ENCODE results near the gene COPE. TPM values are rescaled to one million over a fixed set of nuclear protein-coding genes. Genes with fewer than 3 reads are reported as not detected.

Gene COPE
- total RNA-seq, 1 experiment from 2014 or later: 353 TPM

GRCh38 chr19:18883526-18884304, 35.5 kb downstream of the COPE start:
- peaks cover 4% of the 10 kb centered on the region; the same call in 1 of the 2 replicates for H3K9me3 ChIP-seq (replicated peaks)
- H3K27ac ChIP-seq: no peak overlapping the region
- no peak overlapping the region for H3K4me3 ChIP-seq
- H3K4me1 ChIP-seq (replicated peaks): no peaks in the 10 kb centered on the region
- DNase-seq (ENCODE audit: low read depth in 1 of 2, low spot score in 2 of 2): no peak
- H3K36me3 ChIP-seq: no peaks in the 10 kb centered on the region
- H3K27me3 ChIP-seq (replicated peaks): no peaks in the 10 kb centered on the region

GRCh38 chr19:18881491-18881890, 37.7 kb downstream of the COPE start:
- DNase-seq (ENCODE audit: low read depth in 1 of 2, low spot score in 2 of 2): no peak
- H3K27me3 ChIP-seq (replicated peaks): no peaks in the 10 kb centered on the region
- H3K36me3 ChIP-seq: no peaks in the 10 kb centered on the region
- H3K4me1 ChIP-seq (replicated peaks): no peaks in the 10 kb centered on the region
- H3K4me3 ChIP-seq: no peak overlapping the region
- H3K9me3 ChIP-seq (replicated peaks): no peaks in the 10 kb centered on the region
- no peak overlapping the region for H3K27ac ChIP-seq

GRCh38 chr19:18879579-18880373, 39.4 kb downstream of the COPE start:
- H3K36me3 ChIP-seq: no peaks in the 10 kb centered on the region
- no peak for DNase-seq (ENCODE audit: low read depth in 1 of 2, low spot score in 2 of 2)

GRCh38 chr19:18878858-18879578, 40.2 kb downstream of the COPE start:
- H3K27ac ChIP-seq: no peak overlapping the region
- H3K9me3 ChIP-seq (replicated peaks): no peaks in the 10 kb centered on the region
- no peak overlapping the region for H3K4me3 ChIP-seq
- no peak for DNase-seq (ENCODE audit: low read depth in 1 of 2, low spot score in 2 of 2)
- H3K27me3 ChIP-seq (replicated peaks): no peaks in the 10 kb centered on the region
- no peaks in the 10 kb centered on the region for H3K4me1 ChIP-seq (replicated peaks)
- H3K36me3 ChIP-seq: no peaks in the 10 kb centered on the region

More at GRCh38 chr19:18879579-18880373, 39.4 kb downstream of the COPE start:
- Histone ChIP-seq H3K27me3 (replicated peaks) (no peaks in the 10 kb centered on the region), H3K4me1 (replicated peaks) (no peaks in the 10 kb centered on the region), H3K4me3 (no peak overlapping the region), H3K9me3 (replicated peaks) (no peaks in the 10 kb centered on the region), H3K27ac (no peak overlapping the region)

GRCh38 chr19:18878058-18878797, 41.0 kb downstream of the COPE start:
- H3K4me3 ChIP-seq: no peak overlapping the region
- no peaks in the 10 kb centered on the region for H3K27me3 ChIP-seq (replicated peaks)
- H3K4me1 ChIP-seq (replicated peaks): no peaks in the 10 kb centered on the region
- H3K27ac ChIP-seq: no peak overlapping the region
- no peaks in the 10 kb centered on the region for H3K9me3 ChIP-seq (replicated peaks)
- H3K36me3 ChIP-seq: no peaks in the 10 kb centered on the region
- DNase-seq (ENCODE audit: low read depth in 1 of 2, low spot score in 2 of 2): no peak

- Histone ChIP-seq H3K27ac (no peak overlapping the region), H3K36me3 (no peaks in the 10 kb centered on the region), H3K9me3 (replicated peaks) (no peaks in the 10 kb centered on the region), H3K4me3 (no peak overlapping the region), H3K4me1 (replicated peaks) (no peaks in the 10 kb centered on the region), H3K27me3 (replicated peaks) (no peaks in the 10 kb centered on the region)
- DNase-seq (ENCODE audit: low read depth in 1 of 2, low spot score in 2 of 2): no peak
These were observed 42.3 kb downstream of the COPE start for GRCh38 chr19:18876865-18877264.

- Histone ChIP-seq H3K36me3 (no peaks in the 10 kb centered on the region), H3K9me3 (replicated peaks) (no peaks in the 10 kb centered on the region), H3K4me3 (no peak overlapping the region), H3K27me3 (replicated peaks) (no peaks in the 10 kb centered on the region), H3K4me1 (replicated peaks) (no peaks in the 10 kb centered on the region), H3K27ac (no peak overlapping the region)
- no peak for DNase-seq (ENCODE audit: low read depth in 1 of 2, low spot score in 2 of 2)
These were observed 43.5 kb downstream of the COPE start for GRCh38 chr19:18875726-18876125.

- no peak for DNase-seq (ENCODE audit: low read depth in 1 of 2, low spot score in 2 of 2)
- Histone ChIP-seq H3K4me1 (replicated peaks) (no peaks in the 10 kb centered on the region), H3K36me3 (peaks cover 19% of the 10 kb centered on the region), H3K9me3 (replicated peaks) (no peaks in the 10 kb centered on the region), H3K27ac (no peak overlapping the region), H3K27me3 (replicated peaks) (no peaks in the 10 kb centered on the region), H3K4me3 (no peak overlapping the region)
These were observed 47.6 kb downstream of the COPE start for GRCh38 chr19:18871543-18871942.

- no peak for DNase-seq (ENCODE audit: low read depth in 1 of 2, low spot score in 2 of 2)
- Histone ChIP-seq H3K4me3 (no peak overlapping the region), H3K27me3 (replicated peaks) (no peaks in the 10 kb centered on the region), H3K4me1 (replicated peaks) (no peaks in the 10 kb centered on the region), H3K27ac (no peak overlapping the region), H3K9me3 (replicated peaks) (no peaks in the 10 kb centered on the region), H3K36me3 (peaks cover 27% of the 10 kb centered on the region)
These were observed 48.5 kb downstream of the COPE start for GRCh38 chr19:18870531-18871172.

- DNase-seq (ENCODE audit: low read depth in 1 of 2, low spot score in 2 of 2): no peak
- Histone ChIP-seq H3K36me3 (peaks cover 34% of the 10 kb centered on the region), H3K4me1 (replicated peaks) (no peaks in the 10 kb centered on the region)
These were observed 49.2 kb downstream of the COPE start for GRCh38 chr19:18869781-18870530.

GRCh38 chr19:18869023-18869618, 50.1 kb downstream of the COPE start:
- Histone ChIP-seq H3K4me3 (no peak overlapping the region), H3K4me1 (replicated peaks) (no peaks in the 10 kb centered on the region), H3K27me3 (replicated peaks) (no peaks in the 10 kb centered on the region), H3K27ac (no peak overlapping the region), H3K9me3 (replicated peaks) (no peaks in the 10 kb centered on the region), H3K36me3 (peaks cover 42% of the 10 kb centered on the region)
- DNase-seq (ENCODE audit: low read depth in 1 of 2, low spot score in 2 of 2): no peak

More at GRCh38 chr19:18869781-18870530, 49.2 kb downstream of the COPE start:
- Histone ChIP-seq H3K27me3 (replicated peaks) (no peaks in the 10 kb centered on the region), H3K4me3 (no peak overlapping the region), H3K9me3 (replicated peaks) (no peaks in the 10 kb centered on the region), H3K27ac (no peak overlapping the region)

- H3K27me3 ChIP-seq (replicated peaks): no peaks in the 10 kb centered on the region
- H3K4me1 ChIP-seq (replicated peaks): no peaks in the 10 kb centered on the region
- no peak for DNase-seq (ENCODE audit: low read depth in 1 of 2, low spot score in 2 of 2)
- peaks cover 48% of the 10 kb centered on the region for H3K36me3 ChIP-seq
- no peak overlapping the region for H3K27ac ChIP-seq
- no peak overlapping the region for H3K4me3 ChIP-seq
- H3K9me3 ChIP-seq (replicated peaks): no peaks in the 10 kb centered on the region
These were observed 50.7 kb downstream of the COPE start for GRCh38 chr19:18868380-18869022.

Measured in SJSA1 (cell line).